Renal cortex interstitium (tissue), 15 donors: ENCODE results near the gene PTHLH. TPM values are rescaled to one million over a fixed set of nuclear protein-coding genes. Genes with fewer than 3 reads are reported as not detected.

ENCODE experiments used
- DNase-seq, 11 donors: peaks; one replicate each; pipeline ENCODE4 v3.0.0-alpha.2; 2013; ENCODE audit warnings: low read depth in 9 of 11, low spot score in 4 of 11; ENCODE audit errors: extremely low read depth in 1 of 11
- long read RNA-seq, 16 experiments: transcript quantifications; one replicate each; lab custom pipeline, GENCODE V29; 2026
- polyA plus RNA-seq, 3 donors: library from polyadenylated mRNA; unstranded; fragments of 120-200 nt; gene quantifications; one replicate each; pipeline ENCODE4 v1.2.1, GENCODE V29; 2013; ENCODE audit not compliant: insufficient read length in 3 of 3

PTHLH gene
- polyA plus RNA-seq, result 1 to 10 TPM in 2 of 3 donors, under 1 TPM in 1; 0.81 to 1.2 (median 1.1) TPM
- long read RNA-seq, donor 1, result 0 reads
- long read RNA-seq, donor 2, result 0 reads
- long read RNA-seq, donor 3, result 0 reads
- long read RNA-seq, donor 4, result 0 reads
- long read RNA-seq, donor 5, result 0 reads
- long read RNA-seq, donor 6, result 0 reads
- long read RNA-seq, donor 7, partial matches to known transcripts, result 0 of 1 reads
- long read RNA-seq, donor 7, other reads (novel, unspliced or antisense), result 0 of 1 reads
- long read RNA-seq, donor 8, result 0 reads
- long read RNA-seq, donor 9, partial matches to known transcripts, result 0 of 1 reads
- long read RNA-seq, donor 9, other reads (novel, unspliced or antisense), result 0 of 1 reads
- long read RNA-seq, donor 10, result 0 reads
- long read RNA-seq, donor 11, result 0 reads
- long read RNA-seq, donor 12, result 0 reads
- long read RNA-seq, donor 13, result 0 reads
- long read RNA-seq, donor 14, result 0 reads
- long read RNA-seq, donor 15, result 0 reads
- long read RNA-seq, donor 16, partial matches to known transcripts, result 0 of 1 reads
- long read RNA-seq, donor 16, other reads (novel, unspliced or antisense), result 0 of 1 reads

DNA sequence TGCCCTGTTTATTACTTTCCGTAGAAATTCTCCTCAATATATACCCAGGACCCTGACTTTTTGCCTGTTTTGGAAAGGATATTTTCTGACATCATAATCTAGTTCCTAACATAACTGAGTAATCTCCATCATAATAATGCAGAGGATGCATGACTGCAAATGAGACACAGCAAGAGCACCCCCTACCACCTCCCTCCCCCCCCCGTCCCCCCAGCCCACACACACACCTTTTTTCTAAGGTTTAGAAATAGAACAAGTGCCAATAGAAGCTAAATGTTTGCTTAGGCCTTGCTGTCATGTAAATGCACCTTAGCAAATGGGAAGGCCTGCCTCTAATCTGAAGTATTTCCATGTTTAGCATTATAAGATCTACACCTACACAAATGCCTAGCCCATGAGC lies at the start of gene PTHLH:
Gene PTHLH (minus strand): TSS at position 13 of the 400 bp plus-strand sequence. CDS start 3,239 bp downstream, outside the sequence.
- DNase-seq, result no peak

DNA sequence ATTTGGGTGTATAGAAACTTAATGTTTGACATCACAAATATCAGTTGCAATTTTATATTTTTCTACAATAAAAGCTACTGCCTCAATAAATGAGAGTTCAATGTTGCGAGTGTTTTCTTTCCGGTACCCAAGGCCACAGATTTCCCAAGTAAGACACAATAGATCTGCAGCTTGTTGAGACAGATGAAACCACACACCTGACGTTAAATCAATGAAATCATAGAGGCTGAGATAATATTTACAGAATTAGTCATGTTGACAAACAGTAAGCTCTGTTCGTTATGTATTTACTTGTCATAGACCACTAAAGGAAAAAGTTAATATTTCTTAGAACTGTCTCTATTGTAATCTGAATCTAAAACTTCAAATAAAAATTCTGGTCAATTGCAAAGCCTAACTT lies 49.2 kb upstream of the PTHLH start:
- DNase-seq, result no peak

DNA sequence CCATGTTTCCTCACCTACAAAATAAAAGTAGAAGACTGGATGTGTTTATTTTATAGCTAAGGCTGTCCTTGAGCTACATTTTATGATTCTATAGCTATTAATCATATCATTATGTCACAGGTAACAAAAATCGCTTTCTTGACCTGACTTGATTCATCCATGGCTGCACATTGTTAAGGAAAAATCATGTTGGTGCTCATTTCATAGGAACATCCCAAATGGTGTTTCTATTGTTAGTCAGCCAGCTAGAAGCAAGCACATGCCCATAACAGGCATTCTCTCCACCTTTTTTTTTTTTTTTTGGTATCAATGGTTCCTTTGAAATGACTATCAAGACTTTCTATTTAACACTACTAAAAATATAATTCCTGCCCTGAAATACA lies 45.3 kb upstream of the PTHLH start:
- no peak for DNase-seq

DNA sequence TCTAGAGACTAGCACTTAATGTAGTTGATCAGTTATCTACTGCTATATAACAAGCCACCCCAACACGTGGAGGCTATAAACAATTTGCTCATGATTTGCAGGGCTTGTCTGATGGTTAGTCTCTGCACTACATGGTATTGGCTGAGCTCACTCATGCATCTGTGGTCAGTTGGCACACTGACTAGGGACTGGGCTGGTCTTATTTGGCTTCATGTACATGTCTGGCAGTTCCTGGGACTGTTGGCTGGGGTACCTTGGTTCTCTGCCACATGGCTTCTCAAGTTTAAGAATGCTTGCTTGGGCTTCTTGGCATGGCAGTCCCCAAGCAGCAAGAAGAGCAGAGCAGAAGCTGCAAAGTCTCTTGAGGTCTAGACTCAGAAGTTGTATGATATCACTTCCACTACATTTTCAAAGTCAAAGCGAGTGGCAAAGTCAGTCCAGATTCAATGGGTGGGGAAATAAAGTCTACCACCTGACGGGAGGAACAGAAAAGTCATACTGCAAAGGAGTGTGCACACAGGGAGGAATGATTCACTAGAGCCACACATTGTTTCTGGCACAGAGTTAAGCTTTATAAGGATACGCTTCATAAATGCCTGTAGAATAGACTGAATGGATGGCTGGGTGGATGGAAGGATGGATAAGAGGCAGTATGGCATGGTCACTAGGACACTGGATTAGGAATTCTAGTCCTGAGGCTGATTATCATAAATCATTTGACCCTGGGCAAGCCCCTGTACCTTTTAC lies 44.8 kb upstream of the PTHLH start:
- DNase-seq, result no peak

DNA sequence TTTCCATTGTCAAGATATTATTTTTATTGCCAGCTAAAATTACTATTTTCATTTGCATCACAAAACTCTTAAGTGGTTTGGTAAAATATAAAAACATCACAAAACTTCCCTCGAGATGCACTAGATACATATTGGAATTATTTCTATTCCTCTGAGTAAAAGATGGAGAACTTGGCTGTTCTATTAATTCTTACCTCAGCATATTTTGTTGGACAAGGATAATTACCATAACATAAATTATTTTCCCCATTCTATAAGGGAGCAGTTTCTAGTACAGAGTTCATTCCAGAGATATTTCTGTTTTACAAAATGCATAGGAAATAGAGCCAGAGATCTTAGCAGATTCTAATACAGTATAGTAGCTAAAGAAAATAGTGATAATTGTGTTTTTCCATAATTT lies 42.6 kb upstream of the PTHLH start:
- no peak for DNase-seq

DNA sequence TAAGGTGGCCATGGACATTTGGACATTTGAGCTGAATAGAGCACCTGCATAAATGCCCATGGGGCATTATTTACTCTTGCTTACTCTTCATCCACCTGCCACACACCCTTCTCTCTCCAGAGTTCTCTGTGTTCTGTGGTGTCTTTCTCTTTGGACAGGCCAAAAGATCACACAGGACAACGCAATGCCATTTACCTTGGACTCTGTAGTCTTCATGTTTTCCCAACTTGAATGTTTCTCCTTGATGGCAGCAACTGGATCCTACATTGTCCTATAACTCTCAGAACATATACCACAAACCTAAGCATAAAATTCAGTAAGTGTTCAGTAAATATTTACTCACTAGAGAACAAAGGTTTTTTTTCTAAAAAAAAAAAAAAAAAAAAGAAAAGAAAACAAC lies 41.7 kb upstream of the PTHLH start:
- DNase-seq, result no peak

DNA sequence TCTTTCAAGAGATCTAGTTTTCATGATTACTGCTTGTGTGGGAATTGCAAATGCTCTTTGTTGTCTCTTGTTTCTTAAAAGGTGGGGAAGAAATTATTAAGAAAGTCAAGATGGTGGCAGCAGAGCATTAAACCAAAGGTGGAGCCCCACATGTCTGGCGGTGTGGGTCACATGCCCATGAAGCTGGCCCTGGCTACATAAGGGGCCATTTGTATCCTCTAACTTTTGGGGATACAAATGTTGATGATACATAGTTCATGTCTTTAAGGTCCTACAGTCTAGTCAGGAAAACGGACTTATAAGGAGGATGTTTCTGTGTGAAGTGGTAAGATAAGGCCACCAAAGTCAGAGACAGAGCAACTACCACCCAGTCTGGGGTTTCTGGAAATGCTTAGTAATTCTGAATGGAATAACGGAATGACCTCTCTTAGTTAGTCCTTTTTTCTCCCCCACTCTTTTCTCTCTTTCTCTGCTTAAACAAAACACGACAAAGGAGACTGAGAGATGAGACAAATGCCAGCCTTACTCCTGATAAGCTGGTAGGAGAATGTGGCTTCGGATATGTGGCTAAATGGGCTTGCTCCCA lies 39.9 kb upstream of the PTHLH start:
- DNase-seq, result no peak

DNA sequence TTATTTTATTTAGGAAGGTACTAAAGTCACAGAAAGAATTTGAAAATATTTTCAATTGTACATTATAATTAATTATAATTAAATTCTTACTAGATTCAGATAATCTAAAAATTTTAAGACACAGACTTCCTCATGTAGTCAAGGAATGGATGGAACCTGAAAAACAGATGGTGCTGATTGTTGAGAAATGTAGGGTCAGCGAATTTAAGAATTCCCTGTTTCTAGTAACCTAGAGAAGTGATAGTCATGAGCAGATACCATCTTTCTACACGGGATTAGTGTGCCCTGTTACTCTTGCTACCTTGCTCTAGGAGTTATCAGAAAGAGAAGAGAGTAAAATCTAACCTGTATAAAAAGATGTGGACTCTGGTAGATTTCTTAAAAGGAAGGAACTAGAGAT lies 37.5 kb upstream of the PTHLH start:
- no peak for DNase-seq

DNA sequence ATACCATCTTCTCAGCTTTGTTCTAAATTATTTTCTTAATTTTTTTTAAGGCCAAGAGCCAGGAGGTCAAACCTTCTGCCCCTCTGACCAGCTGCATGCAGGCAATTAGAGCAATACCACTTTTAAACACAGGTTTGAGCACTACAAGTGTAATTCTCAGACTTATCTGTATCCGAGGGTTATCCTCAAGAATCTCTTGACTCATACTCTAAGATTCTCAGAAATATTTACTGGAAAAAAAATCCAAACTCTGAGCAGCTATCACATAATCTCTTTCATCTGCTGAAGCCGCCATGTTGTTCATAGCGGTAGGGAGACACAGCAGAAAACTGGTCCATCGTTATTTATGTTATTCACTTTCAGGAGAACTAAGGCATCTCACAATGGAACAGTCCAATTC lies 27.4 kb upstream of the PTHLH start:
- DNase-seq, result no peak

DNA sequence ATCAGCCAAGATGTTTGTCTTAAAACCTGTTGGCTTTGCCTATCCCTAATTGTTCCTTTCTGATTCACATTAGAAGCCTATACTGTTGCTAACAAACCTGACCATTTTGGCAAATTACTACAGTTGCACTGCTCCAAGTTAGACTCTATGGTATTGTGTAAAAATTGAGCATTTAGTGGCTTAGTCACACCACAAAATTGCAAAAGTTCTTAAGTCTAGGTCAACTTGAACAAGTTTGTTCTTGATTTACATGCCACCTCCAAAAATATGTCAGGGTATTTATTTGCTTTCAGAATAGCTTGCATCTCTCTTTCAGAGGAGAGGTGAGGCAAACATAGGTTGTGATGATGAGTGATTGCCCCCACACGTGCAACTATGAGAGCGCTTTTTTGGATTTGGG lies 27.0 kb upstream of the PTHLH start:
- DNase-seq, result no peak

DNA sequence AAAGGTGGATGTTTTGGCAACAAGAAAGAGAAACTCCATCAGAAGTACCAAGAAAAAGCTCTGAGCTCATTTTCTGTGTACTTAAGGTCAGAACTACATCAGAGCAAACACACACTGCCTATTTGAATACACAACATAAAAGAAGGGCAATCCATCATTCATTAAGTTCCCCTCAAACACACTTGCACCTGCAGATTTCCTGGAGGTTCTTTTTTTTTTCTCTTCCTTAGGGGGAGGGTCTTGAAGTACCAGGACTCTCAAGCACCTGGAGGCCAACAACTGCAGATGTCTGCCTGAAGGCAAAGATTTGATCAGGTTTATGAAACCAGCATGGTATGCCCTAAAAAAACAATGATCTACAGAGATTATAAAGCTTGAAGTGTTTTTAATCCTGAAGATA lies 26.1 kb upstream of the PTHLH start:
- DNase-seq, result no peak

DNA sequence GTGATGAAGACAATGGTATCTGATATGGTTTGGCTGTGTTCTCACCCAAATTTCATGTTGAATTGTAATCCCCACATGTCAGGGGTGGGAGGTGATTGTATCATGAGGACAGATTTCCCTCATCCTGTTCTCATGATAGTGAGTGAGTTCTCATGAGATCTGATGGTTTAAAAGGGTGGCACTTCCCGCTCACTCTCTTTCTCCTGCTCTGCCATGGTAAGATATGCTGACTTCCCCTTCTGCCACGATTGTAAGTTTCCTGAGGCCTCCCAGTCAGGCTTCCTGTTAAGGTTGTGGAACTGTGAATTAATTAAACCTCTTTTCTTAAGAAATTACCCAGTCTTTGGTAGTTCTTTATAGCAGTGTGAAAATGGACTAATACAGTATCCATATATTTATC lies 25.6 kb upstream of the PTHLH start:
- no peak for DNase-seq

DNA sequence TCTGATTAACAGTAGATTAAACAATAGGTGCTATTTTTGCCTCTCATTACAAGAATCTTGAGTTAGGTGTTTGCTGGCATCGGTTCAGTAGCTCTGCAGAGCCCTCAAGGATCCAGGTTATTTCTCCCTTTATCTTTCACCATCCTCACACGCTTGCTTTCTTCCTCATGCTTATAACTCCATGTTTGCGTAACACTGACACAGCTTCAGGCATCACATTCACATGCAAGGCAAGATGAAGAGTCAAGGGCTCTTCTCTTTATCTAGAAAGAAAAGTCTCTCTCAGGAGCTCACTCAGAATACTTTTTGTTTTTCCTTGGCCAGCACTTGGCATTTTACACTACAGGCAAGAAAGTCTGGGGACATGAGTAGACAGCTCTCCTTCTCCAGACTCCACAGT lies 24.2 kb upstream of the PTHLH start:
- DNase-seq, result no peak

DNA sequence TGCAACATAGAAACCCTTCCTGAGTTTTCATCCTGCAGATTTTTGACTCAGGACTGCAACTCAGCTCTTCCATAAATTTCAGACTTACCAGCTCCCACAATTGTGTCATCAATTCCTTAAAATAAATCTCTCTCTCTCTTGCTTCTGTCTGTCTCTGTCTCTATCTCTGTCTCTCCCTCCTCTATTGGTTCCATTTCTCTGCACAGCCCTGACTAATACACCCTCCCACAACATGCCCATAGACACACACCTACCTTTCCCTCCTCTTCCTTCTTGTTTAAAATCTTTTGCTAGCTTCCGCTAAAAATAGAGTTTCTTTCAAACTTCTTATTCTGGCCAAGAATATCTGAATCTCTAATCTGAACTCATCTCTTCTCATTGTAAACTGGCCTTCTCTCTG lies 22.9 kb upstream of the PTHLH start:
- DNase-seq, result no peak

DNA sequence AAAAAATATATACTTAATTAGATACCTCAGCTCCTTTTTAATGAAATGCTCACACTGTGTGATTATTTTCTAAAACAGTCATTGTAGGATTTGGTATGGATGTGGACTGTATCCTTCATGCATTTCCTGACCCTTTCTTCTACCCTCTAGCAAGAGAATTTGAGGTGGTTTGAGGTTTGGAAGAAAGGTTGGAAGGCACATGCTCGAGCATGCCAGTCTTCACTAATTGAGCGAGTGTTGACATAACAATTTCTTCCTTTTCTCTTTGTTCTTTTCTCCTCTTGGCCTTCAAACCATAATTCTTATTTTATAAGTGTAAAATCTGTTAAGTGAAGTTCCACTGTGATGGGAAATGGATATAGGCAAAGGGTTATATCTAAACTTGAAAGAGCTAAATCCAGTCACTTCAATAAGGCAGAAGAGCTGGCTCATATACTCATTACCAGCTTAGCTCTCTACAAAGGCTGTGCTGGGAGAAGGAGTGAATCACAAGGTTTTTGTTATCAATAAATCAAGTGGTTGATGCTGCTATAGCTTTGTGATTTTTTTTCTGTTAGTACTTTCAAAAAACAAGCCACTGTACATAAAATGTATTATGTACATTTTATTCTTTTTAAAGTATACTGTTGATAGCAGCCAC lies 16.2 kb upstream of the PTHLH start:
- no peak for DNase-seq

DNA sequence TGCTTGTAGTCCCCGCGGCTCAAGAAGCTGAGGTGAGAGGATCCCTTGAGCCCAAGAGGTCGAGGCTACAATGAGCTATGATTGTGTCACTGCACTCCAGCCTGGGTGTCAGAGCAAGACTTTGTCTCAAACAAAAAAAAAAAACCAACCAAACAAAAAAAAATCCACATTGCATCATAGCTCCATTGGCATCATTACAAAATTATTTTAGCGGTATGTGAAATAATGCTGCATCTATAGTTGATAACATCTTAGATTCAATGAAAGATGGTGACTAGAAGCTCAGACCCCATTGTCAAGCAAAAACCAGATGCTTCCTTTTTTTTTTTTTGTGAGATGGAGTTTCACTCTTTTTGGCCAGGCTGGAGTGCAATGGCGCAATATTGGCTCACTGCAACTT lies 14.8 kb upstream of the PTHLH start:
- no peak for DNase-seq

DNA sequence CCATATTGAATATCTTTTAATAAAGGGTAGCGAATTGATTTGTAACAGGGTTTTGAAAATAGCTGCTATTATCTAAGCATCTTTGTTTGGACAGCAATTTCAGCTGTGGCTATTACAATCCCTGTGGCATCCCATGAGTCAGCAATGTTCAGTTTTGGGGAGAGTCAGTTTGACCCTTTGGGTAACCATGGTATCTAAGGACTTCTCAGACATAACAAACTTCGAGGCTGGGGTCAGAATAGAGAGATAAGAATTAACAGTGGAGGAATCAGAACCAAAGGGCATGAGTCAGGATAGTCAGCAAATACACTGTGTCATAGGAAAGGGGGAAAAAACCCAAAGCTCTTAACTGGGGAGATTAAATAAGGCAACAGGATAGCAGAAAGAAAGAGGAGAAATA lies 11.7 kb upstream of the PTHLH start:
- DNase-seq, result no peak

DNA sequence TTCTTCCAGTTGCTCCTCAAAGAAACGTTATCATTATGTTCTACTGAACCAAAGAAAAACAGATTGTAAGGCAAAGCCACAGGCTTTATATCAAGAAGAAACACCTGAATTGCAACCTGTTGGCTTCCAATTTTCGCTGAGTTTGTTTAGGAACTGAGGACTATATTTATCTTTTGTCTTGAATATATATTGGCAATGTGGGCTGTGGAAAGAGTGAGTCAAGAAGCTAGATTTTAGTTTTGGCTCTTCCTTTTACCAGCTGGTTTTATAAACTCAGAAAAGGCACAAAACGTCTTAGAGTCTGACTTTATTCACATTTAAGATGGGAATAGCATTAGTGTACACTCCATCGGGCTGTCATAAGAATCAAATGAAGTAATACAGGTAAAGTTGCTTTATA lies 10.4 kb upstream of the PTHLH start:
- DNase-seq, result no peak

DNA sequence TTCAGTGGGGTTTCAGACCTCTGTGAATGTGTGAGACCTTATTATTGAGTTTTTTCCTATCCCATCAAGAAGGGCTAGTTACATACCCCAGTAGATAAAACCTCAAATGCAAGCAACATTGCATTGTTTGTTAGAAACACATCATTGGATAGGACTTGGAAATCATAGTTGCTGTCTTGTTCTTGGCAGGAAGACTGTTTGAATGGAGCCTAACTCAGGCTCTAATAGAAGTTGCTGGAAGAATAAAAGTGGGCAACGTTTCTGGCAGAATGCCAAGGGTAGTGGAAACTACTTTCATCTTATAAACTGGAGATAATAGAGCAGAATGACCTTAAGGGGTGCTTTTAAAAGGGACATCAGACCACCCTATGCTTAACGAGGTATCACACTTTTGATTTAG lies 9.9 kb upstream of the PTHLH start:
- DNase-seq, result no peak

DNA sequence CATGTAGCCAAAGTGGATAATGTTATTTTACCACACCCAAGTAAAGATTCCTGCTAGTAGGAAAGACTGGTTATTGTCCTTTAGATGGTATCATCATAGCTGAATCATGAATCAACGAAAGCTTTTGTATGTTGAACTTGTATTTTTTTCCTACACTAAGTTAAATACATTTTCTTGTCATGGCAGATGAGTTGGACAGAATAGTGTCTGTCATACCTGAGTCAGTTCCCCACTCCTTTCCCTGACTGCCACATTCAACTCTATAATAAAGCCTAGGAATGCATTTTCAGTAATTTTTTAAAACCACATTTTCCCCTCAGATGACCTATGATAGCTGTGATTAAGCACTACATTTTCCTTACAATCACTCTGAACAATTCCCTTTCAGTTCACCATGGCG lies 9.3 kb upstream of the PTHLH start:
- no peak for DNase-seq
